G401.6 (cell line): Measurements from ENCODE around the gene TP53TG3D.
"Not testable (repeated sequence)": the region's sequence is repeated elsewhere in the genome, so short reads cannot be mapped to it uniquely, and the experiment has no call there.

Experiments used
- FAIRE-seq: peaks from 2 replicates; lab custom pipeline; 2012; peaks lifted over from hg19 to GRCh38; lab: Jason Lieb, UNC

The TP53TG3D gene, protein sequence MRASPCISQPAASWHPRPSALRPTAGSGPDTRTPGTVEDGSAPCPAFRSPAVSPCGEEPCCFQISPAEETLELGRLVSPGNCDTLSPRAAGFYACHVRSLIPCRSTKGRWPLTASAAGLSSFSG

DNA sequence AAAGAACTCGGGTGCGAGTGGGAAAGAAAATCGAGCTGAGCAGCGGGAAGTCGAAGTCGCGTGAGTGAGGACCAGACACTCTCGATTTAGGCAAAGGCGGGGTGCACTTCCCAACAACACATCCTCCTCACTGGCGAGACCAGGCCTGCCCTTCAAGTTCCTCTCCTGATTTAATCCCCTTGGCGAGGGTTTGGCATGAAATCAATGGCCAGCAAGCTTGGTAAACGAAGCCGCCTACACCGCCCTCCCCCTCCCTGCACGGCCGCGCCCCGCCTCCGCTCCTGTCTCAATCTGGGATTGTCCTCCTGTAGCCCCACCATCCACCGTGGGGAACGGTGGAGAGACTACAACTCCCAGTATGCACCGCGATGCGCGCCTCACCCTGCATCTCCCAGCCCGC lies at the start of gene TP53TG3D:
TSS of gene TP53TG3D (plus strand) at position 301 of the 400 bp plus-strand sequence. CDS start at position 369, 68 bp downstream.
- not testable (repeated sequence) for FAIRE-seq

DNA sequence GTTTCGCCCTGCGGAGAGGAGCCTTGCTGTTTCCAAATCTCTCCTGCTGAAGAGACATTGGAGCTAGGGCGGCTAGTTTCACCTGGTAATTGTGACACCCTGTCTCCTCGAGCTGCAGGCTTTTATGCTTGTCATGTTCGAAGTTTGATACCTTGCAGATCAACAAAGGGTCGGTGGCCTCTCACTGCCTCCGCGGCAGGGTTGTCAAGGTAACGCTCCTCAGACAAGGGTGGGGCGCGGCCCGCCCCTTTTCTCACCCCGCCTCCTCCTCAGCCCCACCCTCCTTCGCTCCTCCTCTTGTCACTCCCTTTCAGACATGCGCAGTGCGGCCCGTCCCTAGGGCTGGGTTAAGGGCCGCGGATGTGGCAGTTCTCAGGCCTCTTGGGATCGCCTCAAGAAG lies 421 bp downstream of the TP53TG3D start:
- FAIRE-seq, result not testable (repeated sequence)

DNA sequence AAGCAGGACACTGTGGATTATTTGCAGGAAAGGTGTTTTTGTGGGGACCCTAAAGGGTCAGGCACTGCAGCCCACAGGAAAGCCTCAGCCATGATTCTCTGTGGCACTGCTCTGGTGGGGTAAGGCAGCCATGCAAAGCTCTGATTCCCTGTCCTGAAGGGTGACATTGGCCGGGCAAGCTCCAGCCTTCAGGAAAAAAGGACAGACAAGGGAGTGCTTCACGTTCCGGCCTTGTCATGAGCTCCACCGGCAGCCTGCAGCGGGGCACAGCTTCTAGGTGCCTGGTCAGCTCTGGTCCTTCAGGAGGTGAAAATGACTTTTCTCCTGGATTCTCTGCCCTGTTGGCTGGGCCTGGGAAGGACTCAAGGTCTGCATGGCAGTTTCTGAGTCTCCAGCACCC lies 8.4 kb downstream of the TP53TG3D start:
- FAIRE-seq, result not testable (repeated sequence)

DNA sequence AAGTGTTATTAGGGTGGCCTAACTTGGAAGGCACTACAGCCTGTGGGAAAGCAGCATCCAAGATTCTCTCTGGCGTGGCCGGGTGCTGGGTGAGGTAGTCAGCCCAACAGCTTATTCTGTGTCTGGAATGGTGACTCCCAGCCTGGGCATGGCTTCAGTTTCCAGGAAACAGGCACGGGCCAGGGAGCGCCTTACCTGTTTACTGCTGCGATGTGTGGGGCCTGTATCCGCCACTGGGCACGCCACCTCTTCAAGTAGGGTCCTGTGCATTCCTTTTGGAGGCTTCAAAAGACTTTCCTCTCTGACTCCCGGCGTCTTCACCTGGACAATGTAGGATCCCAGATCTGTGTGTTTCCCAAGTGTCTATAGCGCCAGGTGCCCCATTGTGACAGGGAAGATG lies 10.5 kb downstream of the TP53TG3D start:
- FAIRE-seq, result not testable (repeated sequence)

DNA sequence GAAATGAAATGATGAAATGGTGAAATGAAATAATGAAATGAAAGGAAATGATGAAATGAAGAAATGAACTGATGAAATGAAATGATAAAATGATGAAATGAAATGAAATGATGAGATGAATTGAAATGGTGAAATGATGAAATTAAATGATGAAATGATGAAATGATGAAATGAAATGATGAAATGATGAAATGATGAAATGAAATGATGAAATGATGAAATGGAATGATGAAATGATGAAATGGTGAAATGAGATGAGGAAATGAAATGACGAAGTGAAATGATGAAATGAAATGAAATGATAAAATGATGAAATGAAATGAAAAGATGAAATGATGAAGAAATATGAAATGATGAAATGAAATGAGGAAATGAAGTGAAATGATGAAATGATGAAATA lies 28.8 kb downstream of the TP53TG3D start:
- not testable (repeated sequence) for FAIRE-seq

DNA sequence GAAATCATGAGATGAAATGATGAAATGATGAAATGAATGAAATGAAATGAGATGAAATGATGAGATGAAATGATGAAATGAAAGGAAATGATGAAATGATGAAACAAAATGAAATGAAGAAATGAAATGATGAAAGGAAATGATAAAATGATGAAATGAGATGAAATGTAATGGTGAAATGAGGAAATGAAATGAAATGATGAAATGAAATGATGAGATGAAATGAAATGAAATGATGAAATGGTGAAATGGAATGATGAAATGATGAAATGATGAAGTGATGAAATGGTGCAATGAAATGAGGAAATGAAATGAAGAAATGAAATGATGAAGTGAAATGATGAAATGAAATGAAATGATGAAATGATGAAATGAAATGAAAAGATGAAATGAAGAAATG lies 29.9 kb downstream of the TP53TG3D start:
- FAIRE-seq, result not testable (repeated sequence)

DNA sequence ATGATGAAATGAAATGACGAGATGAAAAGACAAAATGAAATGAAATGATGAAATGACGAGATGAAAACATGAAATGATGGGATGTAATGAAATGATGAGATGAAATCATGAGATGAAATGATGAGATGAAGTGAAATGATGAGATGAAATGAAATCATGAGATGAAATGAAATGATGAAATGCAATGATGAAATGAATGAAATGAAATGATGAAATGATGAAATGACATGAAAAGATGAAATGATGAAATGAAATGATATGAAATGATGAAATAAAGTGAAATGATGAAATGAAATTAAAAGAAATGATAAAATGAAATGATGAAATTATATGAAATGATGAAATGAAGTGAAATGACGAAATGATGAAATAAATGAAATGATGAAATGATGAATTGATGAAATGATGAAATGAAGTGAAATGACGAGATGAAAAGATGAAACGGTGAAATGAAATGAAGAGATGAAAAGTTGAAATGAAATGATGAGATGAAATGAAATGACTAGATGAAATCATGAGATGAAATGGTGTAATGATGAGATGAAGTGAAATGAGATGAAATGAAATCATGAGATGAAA lies 30.9 kb downstream of the TP53TG3D start:
- FAIRE-seq, result not testable (repeated sequence)

DNA sequence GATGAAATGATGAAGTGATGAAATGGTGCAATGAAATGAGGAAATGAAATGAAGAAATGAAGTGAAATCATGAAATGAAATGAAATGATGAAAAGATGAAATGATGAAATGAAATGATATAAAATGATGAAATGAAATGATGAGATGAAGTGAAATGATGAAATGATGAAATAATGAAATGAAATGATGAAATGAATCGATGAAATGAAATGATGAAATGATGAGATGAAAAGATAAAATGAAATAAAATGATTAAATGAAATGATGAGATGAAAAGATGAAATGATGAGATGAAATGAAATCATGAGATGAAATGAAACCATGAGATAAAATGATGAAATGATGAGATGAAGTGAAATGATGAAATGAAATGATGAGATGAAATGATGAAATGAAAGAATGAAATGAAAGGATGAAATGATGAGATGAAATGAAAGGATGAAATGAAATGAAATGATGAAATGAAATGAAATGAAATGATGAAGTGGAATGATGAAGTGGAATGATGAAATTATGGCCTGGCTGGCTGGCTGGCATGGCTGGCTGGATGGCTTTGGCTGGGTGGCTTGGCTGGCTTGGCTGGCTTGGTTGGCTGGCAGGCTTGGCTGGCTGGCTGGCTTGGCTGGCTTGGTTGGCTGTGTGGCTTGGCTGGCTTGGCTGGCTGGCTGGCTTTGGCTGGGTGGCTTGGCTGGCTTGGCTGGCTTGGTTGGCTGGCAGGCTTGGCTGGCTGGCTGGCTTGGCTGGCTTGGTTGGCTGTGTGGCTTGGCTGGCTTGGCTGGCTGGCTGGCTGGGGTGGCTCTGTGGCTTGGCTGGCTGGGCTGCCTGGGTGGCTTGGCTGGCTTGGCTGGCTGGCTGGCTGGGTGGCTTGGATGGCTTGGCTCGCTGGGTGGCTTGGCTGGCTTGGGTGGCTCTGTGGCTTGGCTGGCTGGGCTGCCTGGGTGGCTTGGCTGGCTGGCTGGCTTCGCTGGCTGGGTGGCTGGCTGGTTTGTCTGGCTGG lies 32.0 kb downstream of the TP53TG3D start:
- not testable (repeated sequence) for FAIRE-seq

DNA sequence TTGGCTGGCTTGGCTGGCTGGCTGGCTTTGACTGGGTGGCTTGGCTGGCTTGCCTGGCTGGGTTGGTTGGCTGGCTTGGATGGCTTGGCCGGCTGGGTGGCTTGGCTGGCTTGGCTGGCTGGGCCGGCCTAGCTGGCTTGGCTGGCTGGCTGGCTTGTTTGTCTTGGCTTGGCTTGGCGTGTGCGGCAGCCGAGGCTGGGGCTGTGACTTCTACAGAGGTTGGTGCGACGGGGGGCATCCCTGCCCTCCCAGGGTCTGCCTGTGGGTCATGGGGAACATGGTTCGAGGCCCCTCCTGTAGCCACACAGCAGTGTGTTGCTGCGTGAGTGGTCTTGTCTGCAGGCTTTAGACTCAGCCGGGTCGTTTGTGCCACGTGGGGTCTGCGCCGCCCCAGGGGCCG lies 33.1 kb downstream of the TP53TG3D start:
- not testable (repeated sequence) for FAIRE-seq

DNA sequence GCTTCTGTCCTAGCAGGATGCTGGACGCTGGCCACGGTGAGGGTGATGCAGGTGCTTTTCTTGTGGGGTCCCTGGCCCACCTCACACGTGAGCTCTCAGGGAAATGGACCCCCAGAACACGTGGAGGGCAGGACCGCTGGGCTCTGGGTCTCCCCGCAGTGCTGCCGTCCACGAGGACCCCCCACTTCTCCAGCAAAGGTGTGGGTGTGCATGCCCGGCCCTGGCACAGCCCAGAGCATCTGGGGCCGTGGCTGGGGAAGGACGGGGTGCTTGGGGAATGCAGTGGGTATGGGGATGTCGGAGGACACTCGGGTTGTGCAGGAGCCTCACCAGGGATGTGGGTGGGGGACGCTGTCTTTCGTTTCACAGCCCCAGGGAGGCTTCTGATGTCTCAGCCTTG lies 34.7 kb downstream of the TP53TG3D start:
- not testable (repeated sequence) for FAIRE-seq

DNA sequence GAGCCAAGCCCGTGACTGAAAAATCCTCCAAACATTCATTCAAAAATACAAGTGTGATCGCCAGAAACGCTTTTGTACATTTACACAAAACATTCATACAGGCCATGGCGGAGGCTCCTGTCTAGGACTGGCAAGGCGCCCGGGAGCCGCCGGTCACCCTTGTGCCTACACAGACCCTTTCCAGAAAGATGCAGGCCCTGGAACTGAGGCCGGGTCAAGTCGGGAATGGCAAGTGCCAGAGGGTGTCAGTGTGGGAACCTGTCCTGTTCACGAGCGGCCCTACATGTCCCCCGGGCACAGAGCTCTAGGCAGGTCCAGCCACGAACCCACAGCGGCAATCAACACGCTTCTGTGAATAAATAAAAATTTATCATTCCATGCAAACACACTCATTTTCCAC lies 36.1 kb downstream of the TP53TG3D start:
- not testable (repeated sequence) for FAIRE-seq

DNA sequence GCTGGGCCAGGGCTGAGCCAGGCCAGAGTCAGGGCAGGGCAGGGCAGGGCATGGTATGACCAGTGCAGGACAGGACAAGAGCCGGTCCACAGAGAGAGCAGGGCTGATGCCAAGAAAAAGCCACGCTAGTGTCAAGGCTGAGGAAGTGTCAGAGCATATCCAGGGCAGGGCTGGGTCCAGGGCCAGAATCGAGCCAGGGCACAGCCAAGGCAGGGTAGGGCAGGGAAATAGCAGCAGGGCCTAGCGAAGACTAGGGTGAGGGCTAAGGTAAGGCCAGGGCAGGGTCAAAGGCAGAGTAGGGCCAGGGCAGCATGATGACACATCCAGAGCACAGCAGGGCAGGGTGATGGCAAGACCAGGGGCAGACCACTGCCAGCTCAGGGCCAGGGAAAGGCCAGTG lies 49.7 kb downstream of the TP53TG3D start:
- FAIRE-seq, result not testable (repeated sequence)
